Calu3 (cell line): ENCODE results near the gene INSL3. TPM values are rescaled to one million over a fixed set of nuclear protein-coding genes. Genes with fewer than 3 reads are reported as not detected.
A peak's percentile ranks its signal among the peaks of the same experiment; 100 is the strongest.

Experiments used
- BruUV-seq: library from RNA; stranded (reverse); fragments of 400-500 nt; replicated peaks from 2 replicates; lab custom pipeline; 2021; lab: Mats Ljungman, UMichigan
- CTCF ChIA-PET: fragments of 300-600 bp; sonication (Branson Sonifier 250); formaldehyde crosslinking; loops from one replicate; lab custom pipeline; 2022; ENCODE audit warnings: antibody characterized with exemption; lab: Charles Lee
- DNase-seq: peaks from one replicate; pipeline ENCODE4 v3.0.0; 2022
- H3K27ac Mint-ChIP-seq: one replicate; pipeline ENCODE4 v1.8.0; 2022; ENCODE audit warnings: mixed read lengths; ENCODE audit not compliant: unreplicated experiment
- H3K27me3 Mint-ChIP-seq: one replicate; pipeline ENCODE4 v1.8.0; 2022; ENCODE audit warnings: mixed read lengths; ENCODE audit not compliant: unreplicated experiment
- H3K36me3 Mint-ChIP-seq: one replicate; pipeline ENCODE4 v1.8.0; 2022; ENCODE audit warnings: mild to moderate bottlenecking, moderate library complexity, mixed read lengths; ENCODE audit not compliant: insufficient read depth, unreplicated experiment
- H3K4me1 Mint-ChIP-seq: one replicate; pipeline ENCODE4 v1.8.0; 2022; ENCODE audit warnings: mild to moderate bottlenecking, low read depth, mixed read lengths; ENCODE audit not compliant: unreplicated experiment
- H3K4me3 Mint-ChIP-seq: one replicate; pipeline ENCODE4 v1.8.0; 2022; ENCODE audit warnings: mild to moderate bottlenecking, low read depth, moderate library complexity, mixed read lengths; ENCODE audit not compliant: unreplicated experiment
- H3K9me3 Mint-ChIP-seq: one replicate; pipeline ENCODE4 v1.8.0; 2022; ENCODE audit warnings: low read depth, mixed read lengths; ENCODE audit not compliant: unreplicated experiment
- intact Hi-C: fragments of 100-400 bp; cut with micrococcal nuclease; formaldehyde crosslinking; loops from one replicate; pipeline ENCODE4 v1.10.0; 2022; ENCODE audit not compliant: unreplicated experiment
- total RNA-seq: library from RNA; stranded (reverse); gene quantifications from 2 replicates; pipeline ENCODE4 v1.2.3, GENCODE V29; 2022
- TF ChIP-seq, protein P1 (sequence below): fragments of 200-600 bp; IDR thresholded peaks from one replicate; pipeline ENCODE4 v1.8.0; 2022; ENCODE audit warnings: antibody characterized with exemption; ENCODE audit not compliant: unreplicated experiment

INSL3 gene
- total RNA-seq, 1 experiment from 2014 or later = not detected

DNA sequence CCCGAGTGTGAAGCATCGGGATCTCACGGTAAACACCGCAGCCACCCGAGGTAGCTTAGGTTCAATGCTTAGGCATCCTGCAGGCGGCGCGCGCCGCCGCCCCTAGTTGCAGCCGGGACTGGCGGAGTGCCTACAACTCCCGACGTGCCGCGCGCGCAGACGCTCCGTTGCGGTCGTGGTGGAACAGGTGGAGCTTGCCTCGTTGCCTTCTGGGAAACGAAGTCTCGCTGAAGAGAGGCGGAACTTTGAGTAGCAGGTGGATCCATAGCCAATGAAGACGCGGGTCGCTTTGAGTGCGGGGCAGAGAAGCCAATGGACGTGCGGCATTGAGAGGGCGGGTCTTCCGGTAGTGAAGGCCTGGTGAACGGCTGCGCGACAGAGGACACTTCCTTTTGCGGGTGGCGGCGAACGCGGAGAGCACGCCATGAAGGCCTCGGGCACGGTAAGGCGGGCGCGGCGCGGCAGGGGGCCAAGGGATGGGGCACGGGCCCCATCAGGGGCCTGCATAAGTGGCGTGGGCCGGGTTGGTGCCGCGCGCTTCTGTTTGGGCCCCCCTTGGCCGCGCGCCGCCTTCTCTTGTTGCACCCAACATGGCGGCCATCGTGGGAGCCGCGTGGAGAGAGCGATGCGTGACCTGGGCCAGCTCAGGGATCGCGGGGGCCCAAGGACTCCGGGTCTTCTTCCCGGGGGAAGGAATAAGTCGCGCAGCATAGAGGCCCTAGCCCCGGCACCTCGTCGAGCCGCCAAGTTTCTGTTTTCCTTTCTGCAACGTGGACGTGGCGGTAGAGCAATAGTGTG is 38.4 kb upstream of the INSL3 start, which contains the start of gene RPL18A:
Gene RPL18A, plus strand, starts transcription at position 378 of the 798 bp plus-strand sequence. Its CDS starts 47 bp downstream, at position 425.
- CTCF ChIA-PET = interaction anchor here (0.5 to 1.8 kb wide), 16 partner anchors 10 to 400 kb away, joined by 3 to 87 read pairs (median 4); partner anchors contain the start of gene CCDC124
- Mint-ChIP-seq H3K4me1 (peaks cover 10% of the 10 kb centered on the region), H3K27ac (peak within 1 kb of the TSS; percentile 99), H3K36me3 (peaks cover 53% of the 10 kb centered on the region), H3K4me3 (peak within 1 kb of the TSS; percentile 96), H3K27me3 (no peaks in the 10 kb centered on the region), H3K9me3 (no peaks in the 10 kb centered on the region)
- intact Hi-C loops = no loop called here
- DNase-seq = peak; percentile 92
- no TSS peak for BruUV-seq
- TF ChIP-seq, protein P1, sequence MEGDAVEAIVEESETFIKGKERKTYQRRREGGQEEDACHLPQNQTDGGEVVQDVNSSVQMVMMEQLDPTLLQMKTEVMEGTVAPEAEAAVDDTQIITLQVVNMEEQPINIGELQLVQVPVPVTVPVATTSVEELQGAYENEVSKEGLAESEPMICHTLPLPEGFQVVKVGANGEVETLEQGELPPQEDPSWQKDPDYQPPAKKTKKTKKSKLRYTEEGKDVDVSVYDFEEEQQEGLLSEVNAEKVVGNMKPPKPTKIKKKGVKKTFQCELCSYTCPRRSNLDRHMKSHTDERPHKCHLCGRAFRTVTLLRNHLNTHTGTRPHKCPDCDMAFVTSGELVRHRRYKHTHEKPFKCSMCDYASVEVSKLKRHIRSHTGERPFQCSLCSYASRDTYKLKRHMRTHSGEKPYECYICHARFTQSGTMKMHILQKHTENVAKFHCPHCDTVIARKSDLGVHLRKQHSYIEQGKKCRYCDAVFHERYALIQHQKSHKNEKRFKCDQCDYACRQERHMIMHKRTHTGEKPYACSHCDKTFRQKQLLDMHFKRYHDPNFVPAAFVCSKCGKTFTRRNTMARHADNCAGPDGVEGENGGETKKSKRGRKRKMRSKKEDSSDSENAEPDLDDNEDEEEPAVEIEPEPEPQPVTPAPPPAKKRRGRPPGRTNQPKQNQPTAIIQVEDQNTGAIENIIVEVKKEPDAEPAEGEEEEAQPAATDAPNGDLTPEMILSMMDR = peak; percentile 42

- intact Hi-C loops = no loop called here
- H3K27me3 Mint-ChIP-seq = no peaks in the 10 kb centered on the region
- TF ChIP-seq, protein P1 = peak; percentile 90
- H3K4me3 Mint-ChIP-seq = no peak overlapping the region
- no peaks in the 10 kb centered on the region for H3K9me3 Mint-ChIP-seq
- peaks cover 13% of the 10 kb centered on the region for H3K36me3 Mint-ChIP-seq
- BruUV-seq = no TSS peak
- peak; percentile 86 for DNase-seq
- CTCF ChIA-PET = interaction anchor here (0.7 to 0.9 kb wide), 2 partner anchors 61 to 139 kb away, joined by 3 read pairs; partner anchors contain the start of gene B3GNT3
- H3K27ac Mint-ChIP-seq = no peak overlapping the region
- H3K4me1 Mint-ChIP-seq = peaks cover 14% of the 10 kb centered on the region
These were observed 34.2 kb upstream of the INSL3 start for GRCh38 chr19:17855280-17856152.

DNA sequence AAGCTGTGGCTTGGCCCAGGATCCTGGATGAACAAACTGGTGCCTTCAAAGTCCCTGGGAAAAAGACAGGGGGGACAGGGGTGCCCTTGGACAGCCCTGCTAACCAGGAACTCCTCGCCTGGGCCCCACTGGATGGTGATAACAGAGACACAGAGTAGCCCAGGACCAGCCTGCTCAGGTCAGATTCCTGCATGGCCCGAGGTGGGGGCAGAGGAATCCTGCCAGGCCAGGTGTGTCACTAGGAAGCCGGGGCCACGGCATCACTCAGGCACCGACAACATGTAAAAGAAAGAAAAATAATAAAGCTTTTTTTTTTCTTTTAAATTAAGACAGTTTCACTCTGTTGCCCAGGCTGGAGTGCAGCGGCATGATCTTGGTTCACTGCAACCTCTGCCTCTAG is 32.7 kb upstream of the INSL3 start:
- intact Hi-C loops = no loop called here
- CTCF ChIA-PET = no interaction called here
- no peak for DNase-seq
- Mint-ChIP-seq H3K4me3 (no peak overlapping the region), H3K36me3 (no peaks in the 10 kb centered on the region), H3K9me3 (no peaks in the 10 kb centered on the region), H3K27me3 (no peaks in the 10 kb centered on the region), H3K27ac (no peak overlapping the region), H3K4me1 (peaks cover 14% of the 10 kb centered on the region)
- no TSS peak for BruUV-seq
- TF ChIP-seq, protein P1 = no peak

DNA sequence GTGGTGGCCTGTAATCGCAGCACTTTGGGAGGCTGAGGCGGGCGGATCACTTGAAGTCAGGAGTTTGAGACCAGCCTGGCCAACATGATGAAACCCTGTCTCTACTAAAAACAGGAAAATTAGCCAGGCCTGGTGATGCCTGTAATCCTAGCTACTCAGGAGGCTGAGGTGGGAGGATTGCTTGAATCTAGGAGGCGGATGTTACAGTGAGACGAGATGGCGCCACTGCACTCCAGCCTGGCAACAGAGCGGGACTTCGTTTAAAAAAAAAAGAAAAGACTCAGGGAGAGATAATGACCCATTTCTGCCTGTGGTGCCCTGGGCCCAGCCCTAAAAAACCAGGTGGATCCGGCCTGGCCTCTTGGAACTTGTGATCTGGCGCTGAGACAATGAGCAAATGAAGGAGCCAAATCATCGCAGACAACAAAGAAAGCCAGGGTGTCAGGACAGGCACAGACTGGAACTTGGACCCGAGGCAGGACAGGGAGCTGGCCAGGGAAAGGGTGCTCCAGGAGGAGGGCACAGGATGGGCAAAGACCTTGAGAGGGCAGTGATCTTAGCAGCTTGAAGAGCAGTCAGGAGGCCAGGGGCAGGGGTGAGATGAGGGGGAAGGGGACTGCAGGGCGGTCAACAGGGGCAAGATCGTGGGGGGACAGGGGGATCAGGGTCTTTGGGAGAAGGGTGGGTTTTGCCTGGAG is 27.4 kb upstream of the INSL3 start:
- no peaks in the 10 kb centered on the region for H3K9me3 Mint-ChIP-seq
- no peak overlapping the region for H3K27ac Mint-ChIP-seq
- TF ChIP-seq, protein P1 = no peak
- intact Hi-C loops = no loop called here
- BruUV-seq = no TSS peak
- H3K4me1 Mint-ChIP-seq = peaks cover 10% of the 10 kb centered on the region
- no peaks in the 10 kb centered on the region for H3K36me3 Mint-ChIP-seq
- CTCF ChIA-PET = no interaction called here
- peaks cover 9% of the 10 kb centered on the region for H3K27me3 Mint-ChIP-seq
- no peak overlapping the region for H3K4me3 Mint-ChIP-seq
- DNase-seq = no peak
